HepG2 (cell line): Measurements from ENCODE around the gene DOCK9. TPM values are rescaled to one million over a fixed set of nuclear protein-coding genes. Genes with fewer than 3 reads are reported as not detected.

Experiments
- ATAC-seq: fragments of 200-7000 bp; cut with Tn5 transposase; 3 replicates; pipeline ENCODE4 v1.9.1; 2020; ENCODE audit warnings: mild to moderate bottlenecking, moderate library complexity
- BruUV-seq: library from RNA; stranded (reverse); fragments of 400-500 nt; replicated peaks from 2 replicates; lab custom pipeline; 2021; lab: Mats Ljungman, UMichigan
- CTCF ChIA-PET: fragments of 300-600 bp; formaldehyde crosslinking; extraction: SDS; loops from one replicate; lab custom pipeline; 2021; ENCODE audit warnings: low total read pairs, inconsistent platforms, low intra/inter-chr PET ratio; lab: Yijun Ruan, JAX
- POLR2A ChIA-PET: fragments of 350-600 bp; sonication (Branson Sonifier 250); formaldehyde crosslinking; loops from one replicate; lab custom pipeline; 2020; ENCODE audit warnings: antibody characterized with exemption, inconsistent platforms; lab: Yijun Ruan, JAX
- DNase-seq: peaks from one replicate; pipeline ENCODE4 v3.0.0-alpha.2; 2015; ENCODE audit warnings: low spot score
- FAIRE-seq: peaks from 3 replicates; lab custom pipeline; 2011; peaks lifted over from hg19 to GRCh38; lab: Jason Lieb, UNC
- H2AFZ ChIP-seq: one replicate; pipeline ENCODE4 v1.6.1; 2011; ENCODE audit warnings: low read length, inconsistent platforms
- H3K27ac ChIP-seq: fragments of 300-600 bp; 3 replicates; pipeline ENCODE4 v1.8.0; 2011; ENCODE audit warnings: mixed run types, mild to moderate bottlenecking, mixed read lengths, low read length, inconsistent platforms; ENCODE audit not compliant: insufficient read depth; ENCODE audit errors: extremely low read length
- H3K27me3 ChIP-seq, 2 experiments: fragments of 200-600 bp in 1 of 2; 2 replicates in 1 of 2; 3 replicates in 1 of 2; pipeline versions ENCODE4 v1.6.0 to v1.8.0; 2011; ENCODE audit warnings: low read length in 2 of 2, mild to moderate bottlenecking in 2 of 2, moderate library complexity in 2 of 2, inconsistent platforms in 1 of 2; ENCODE audit not compliant: insufficient read depth in 2 of 2, control insufficient read depth in 1 of 2
- H3K36me3 ChIP-seq, 2 experiments: fragments of 200-600 bp in 1 of 2; replicated peaks in 1 of 2; 2 replicates in 1 of 2; 3 replicates in 1 of 2; pipeline versions ENCODE4 v1.5.1 to v1.8.0; 2011; ENCODE audit warnings: low read length in 2 of 2, inconsistent platforms in 1 of 2; ENCODE audit not compliant: insufficient read depth in 2 of 2, control insufficient read depth in 1 of 2
- H3K4me1 ChIP-seq: 2 replicates; pipeline ENCODE4 v1.5.1; 2012; ENCODE audit warnings: low read length, inconsistent platforms; ENCODE audit not compliant: insufficient read depth
- H3K4me2 ChIP-seq: 2 replicates; pipeline ENCODE4 v1.6.0; 2011; ENCODE audit warnings: low read depth, low read length, inconsistent platforms
- H3K4me3 ChIP-seq, 3 experiments: fragments of 200-600 bp in 1 of 3; sonication (generic), shearing (Covaris generic) in 1 of 3; replicated peaks in 1 of 3; 2 replicates each; pipeline ENCODE4 v1.5.1; 2011 to 2016; ENCODE audit warnings: low read length in 3 of 3, inconsistent platforms in 2 of 3, low read depth in 2 of 3, mild to moderate bottlenecking in 2 of 3, control low read depth in 1 of 3, mixed read lengths in 1 of 3; ENCODE audit not compliant: insufficient read depth in 1 of 3
- H3K79me2 ChIP-seq: one replicate; pipeline ENCODE4 v1.6.1; 2011; ENCODE audit warnings: low read length, inconsistent platforms; ENCODE audit not compliant: insufficient read depth
- H3K9ac ChIP-seq: 2 replicates; pipeline ENCODE4 v1.6.0; 2011; ENCODE audit warnings: mild to moderate bottlenecking, low read depth, low read length, inconsistent platforms; ENCODE audit not compliant: insufficient read depth
- H3K9me3 ChIP-seq: 2 replicates; pipeline ENCODE4 v1.5.1; 2012; ENCODE audit warnings: mild to moderate bottlenecking, low read length
- H4K20me1 ChIP-seq: 2 replicates; pipeline ENCODE4 v1.6.0; 2011; ENCODE audit warnings: inconsistent platforms, mild to moderate bottlenecking, low read length, moderate library complexity; ENCODE audit not compliant: insufficient read depth
- ATF7 ChIP-seq, 2 experiments: fragments of 450-650 bp in 1 of 2; sonication (generic) in 1 of 2; formaldehyde crosslinking in 1 of 2; IDR thresholded peaks; 2 replicates each; pipeline versions ENCODE4 v1.4.0 to v1.6.1; 2016 to 2020; ENCODE audit warnings: antibody characterized with exemption in 1 of 2, mild to moderate bottlenecking in 1 of 2, missing genetic modification reagents in 1 of 2
- HIC2 ChIP-seq: sonication (generic); formaldehyde crosslinking; IDR thresholded peaks from 2 replicates; pipeline ENCODE4 v1.9.0; 2022; ENCODE audit warnings: low read depth, missing genetic modification reagents
- HOXA9 ChIP-seq: sonication (generic); formaldehyde crosslinking; IDR thresholded peaks from 2 replicates; pipeline ENCODE4 v1.8.1; 2022; ENCODE audit warnings: missing genetic modification reagents, mild to moderate bottlenecking, moderate library complexity, borderline replicate concordance
- ISX ChIP-seq: sonication (generic); formaldehyde crosslinking; conservative IDR thresholded peaks from 2 replicates; pipeline ENCODE4 v1.5.0; 2020; ENCODE audit warnings: missing genetic modification reagents
- NFIC ChIP-seq: IDR thresholded peaks from 2 replicates; pipeline ENCODE4 v1.6.1; 2012; ENCODE audit warnings: mild to moderate bottlenecking, low read length, inconsistent platforms
- PLSCR1 ChIP-seq: sonication (generic); formaldehyde crosslinking; IDR thresholded peaks from 2 replicates; pipeline ENCODE4 v1.5.0; 2020; ENCODE audit warnings: missing genetic modification reagents, mild to moderate bottlenecking, borderline replicate concordance
- SALL2 ChIP-seq: sonication (generic); formaldehyde crosslinking; IDR thresholded peaks from 2 replicates; pipeline ENCODE4 v1.8.1; 2023; ENCODE audit warnings: mild to moderate bottlenecking, missing genetic modification reagents, inconsistent platforms
- SOX6 ChIP-seq, 2 experiments: fragments of 450-650 bp in 1 of 2; sonication (generic) in 1 of 2; formaldehyde crosslinking in 1 of 2; IDR thresholded peaks; 2 replicates each; pipeline versions ENCODE4 v1.4.0 to v1.6.1; 2017 to 2020; ENCODE audit warnings: antibody characterized with exemption in 1 of 2, mild to moderate bottlenecking in 1 of 2, missing genetic modification reagents in 1 of 2
- TARDBP ChIP-seq: sonication (generic); formaldehyde crosslinking; IDR thresholded peaks from 2 replicates; pipeline ENCODE4 v1.8.0; 2022; ENCODE audit warnings: mild to moderate bottlenecking, missing genetic modification reagents
- ZEB1 ChIP-seq: IDR thresholded peaks from 2 replicates; pipeline ENCODE4 v1.6.1; 2012; ENCODE audit warnings: mild to moderate bottlenecking, low read depth, inconsistent platforms; ENCODE audit not compliant: insufficient replicate concordance
- WGBS: methylation state at CpG from one replicate; pipeline ENCODE4 v1.1.6; 2017; ENCODE audit warnings: low lambda C conversion rate; 5-methylcytosine and 5-hydroxymethylcytosine counted together
- in situ Hi-C: cut with HindIII; loops from 2 replicates; pipeline ENCODE4 v1.10.0; 2017; ENCODE audit warnings: low pct_unique_long_range_greater_than_20kb; ENCODE audit not compliant: extremely low pct_ligation_motif_present
- intact Hi-C: fragments of 100-400 bp; cut with micrococcal nuclease; formaldehyde crosslinking; loops from one replicate; pipeline ENCODE4 v1.10.0; 2022; ENCODE audit not compliant: unreplicated experiment
- polyA plus RNA-seq, 8 experiments: library from polyadenylated mRNA; depleted of rRNA in 3 of 8; stranded (reverse) in 7 of 8; unstranded in 1 of 8; fragments of >200 nt; fragmentation: Illumina TruSeq in 4 of 8; extraction: Trizol in 4 of 8; gene quantifications; 2 replicates each; pipeline versions ENCODE4 v1.2.1 to v1.2.3, GENCODE V29; 2011 to 2016; ENCODE audit warnings: low read depth in 4 of 8, missing spikeins in 1 of 8, mixed read lengths in 1 of 8; ENCODE audit not compliant: insufficient read depth in 1 of 8
- total RNA-seq, 5 experiments: library from RNA; depleted of rRNA; stranded (reverse); fragments of >200 nt; fragmentation: Illumina TruSeq; extraction: Trizol; gene quantifications; 2 replicates each; pipeline ENCODE4 v1.2.3, GENCODE V29; 2016; ENCODE audit warnings: low read depth in 1 of 5
- TF ChIP-seq, protein P1 (sequence below): sonication (generic); formaldehyde crosslinking; IDR thresholded peaks from 2 replicates; pipeline ENCODE4 v1.4.0; 2020; ENCODE audit warnings: missing genetic modification reagents

Gene DOCK9
- total and polyA plus RNA-seq, 2 of the 13 experiments (the other 11 are each of a cell fraction or from before 2014, with no cell fraction given), result 0.44 to 0.97 TPM

DNA sequence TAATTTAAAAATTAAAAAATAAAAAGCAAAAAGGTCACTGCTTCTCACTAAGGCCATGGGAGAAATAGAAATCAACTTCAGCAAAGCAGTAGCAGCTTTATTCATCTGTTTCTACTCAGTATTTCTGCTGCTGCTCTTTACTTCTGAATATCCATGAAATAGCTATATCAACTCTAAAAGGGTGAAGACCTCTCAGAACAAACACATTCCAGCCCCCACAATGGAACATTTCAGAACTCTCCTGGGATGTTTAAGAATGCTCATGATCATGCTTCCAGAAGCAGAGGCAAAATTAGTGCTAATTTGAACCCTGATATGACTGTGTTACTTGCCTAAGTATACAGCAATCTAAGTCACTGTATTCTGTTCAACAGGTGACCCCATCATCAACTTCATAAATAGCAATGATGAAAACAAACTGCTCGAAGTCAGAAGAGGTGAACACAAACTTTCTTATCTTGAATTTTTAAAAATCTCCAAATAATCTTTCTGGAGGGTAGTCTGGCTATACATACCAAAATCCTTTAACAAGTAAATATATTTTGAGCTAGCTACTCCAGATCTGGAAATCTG is 29.6 kb upstream of the DOCK9 start:
- H3K9me3 ChIP-seq, result no peaks in the 10 kb centered on the region
- H3K27ac ChIP-seq, result no peak overlapping the region
- no peaks in the 10 kb centered on the region for H3K36me3 ChIP-seq
- ATAC-seq (no peak), FAIRE-seq (no peak), DNase-seq (no peak)
- no TSS peak for BruUV-seq
- intact Hi-C loops, result no loop called here
- H4K20me1 ChIP-seq, result no peaks in the 10 kb centered on the region
- WGBS, result 0% methylated on average over 1 of the region's 1 CpG
- H3K4me2 ChIP-seq, result no peak overlapping the region
- ChIA-PET CTCF (no interaction called here), POLR2A (no interaction called here)
- H3K4me3 ChIP-seq, result no peak overlapping the region
- H3K9ac ChIP-seq, result no peak overlapping the region
- H3K79me2 ChIP-seq, result no peaks in the 10 kb centered on the region
- H3K4me1 ChIP-seq, result no peaks in the 10 kb centered on the region
- no peaks in the 10 kb centered on the region for H3K27me3 ChIP-seq
- TF ChIP-seq PLSCR1 (CRISPR knock-in tag) (no peak), SOX6 (IDR thresholded peaks at IDR 0.05) (no peak), SOX6 (CRISPR knock-in tag; IDR thresholded peaks at IDR 0.05) (no peak), NFIC (no peak), ZEB1 (no peak), ISX (no peak), ATF7 (IDR thresholded peaks at IDR 0.05) (no peak), ATF7 (CRISPR knock-in tag; IDR thresholded peaks at IDR 0.05) (no peak), SALL2 (CRISPR knock-in tag) (no peak), HIC2 (CRISPR knock-in tag) (no peak), HOXA9 (CRISPR knock-in tag) (no peak), TARDBP (CRISPR knock-in tag) (no peak)
- TF ChIP-seq, protein P1, sequence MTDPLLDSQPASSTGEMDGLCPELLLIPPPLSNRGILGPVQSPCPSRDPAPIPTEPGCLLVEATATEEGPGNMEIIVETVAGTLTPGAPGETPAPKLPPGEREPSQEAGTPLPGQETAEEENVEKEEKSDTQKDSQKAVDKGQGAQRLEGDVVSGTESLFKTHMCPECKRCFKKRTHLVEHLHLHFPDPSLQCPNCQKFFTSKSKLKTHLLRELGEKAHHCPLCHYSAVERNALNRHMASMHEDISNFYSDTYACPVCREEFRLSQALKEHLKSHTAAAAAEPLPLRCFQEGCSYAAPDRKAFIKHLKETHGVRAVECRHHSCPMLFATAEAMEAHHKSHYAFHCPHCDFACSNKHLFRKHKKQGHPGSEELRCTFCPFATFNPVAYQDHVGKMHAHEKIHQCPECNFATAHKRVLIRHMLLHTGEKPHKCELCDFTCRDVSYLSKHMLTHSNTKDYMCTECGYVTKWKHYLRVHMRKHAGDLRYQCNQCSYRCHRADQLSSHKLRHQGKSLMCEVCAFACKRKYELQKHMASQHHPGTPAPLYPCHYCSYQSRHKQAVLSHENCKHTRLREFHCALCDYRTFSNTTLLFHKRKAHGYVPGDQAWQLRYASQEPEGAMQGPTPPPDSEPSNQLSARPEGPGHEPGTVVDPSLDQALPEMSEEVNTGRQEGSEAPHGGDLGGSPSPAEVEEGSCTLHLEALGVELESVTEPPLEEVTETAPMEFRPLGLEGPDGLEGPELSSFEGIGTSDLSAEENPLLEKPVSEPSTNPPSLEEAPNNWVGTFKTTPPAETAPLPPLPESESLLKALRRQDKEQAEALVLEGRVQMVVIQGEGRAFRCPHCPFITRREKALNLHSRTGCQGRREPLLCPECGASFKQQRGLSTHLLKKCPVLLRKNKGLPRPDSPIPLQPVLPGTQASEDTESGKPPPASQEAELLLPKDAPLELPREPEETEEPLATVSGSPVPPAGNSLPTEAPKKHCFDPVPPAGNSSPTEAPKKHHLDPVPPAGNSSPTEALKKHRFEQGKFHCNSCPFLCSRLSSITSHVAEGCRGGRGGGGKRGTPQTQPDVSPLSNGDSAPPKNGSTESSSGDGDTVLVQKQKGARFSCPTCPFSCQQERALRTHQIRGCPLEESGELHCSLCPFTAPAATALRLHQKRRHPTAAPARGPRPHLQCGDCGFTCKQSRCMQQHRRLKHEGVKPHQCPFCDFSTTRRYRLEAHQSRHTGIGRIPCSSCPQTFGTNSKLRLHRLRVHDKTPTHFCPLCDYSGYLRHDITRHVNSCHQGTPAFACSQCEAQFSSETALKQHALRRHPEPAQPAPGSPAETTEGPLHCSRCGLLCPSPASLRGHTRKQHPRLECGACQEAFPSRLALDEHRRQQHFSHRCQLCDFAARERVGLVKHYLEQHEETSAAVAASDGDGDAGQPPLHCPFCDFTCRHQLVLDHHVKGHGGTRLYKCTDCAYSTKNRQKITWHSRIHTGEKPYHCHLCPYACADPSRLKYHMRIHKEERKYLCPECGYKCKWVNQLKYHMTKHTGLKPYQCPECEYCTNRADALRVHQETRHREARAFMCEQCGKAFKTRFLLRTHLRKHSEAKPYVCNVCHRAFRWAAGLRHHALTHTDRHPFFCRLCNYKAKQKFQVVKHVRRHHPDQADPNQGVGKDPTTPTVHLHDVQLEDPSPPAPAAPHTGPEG (CRISPR knock-in tag), result no peak
- H2AFZ ChIP-seq, result no peak overlapping the region
- in situ Hi-C loops, result no loop called here
